Right cardiac atrium (tissue), 5 donors: Measurements from ENCODE around the gene SLCO1B1. TPM values are rescaled to one million over a fixed set of nuclear protein-coding genes. Genes with fewer than 3 reads are reported as not detected.
"Not testable (repeated sequence)": the region's sequence is repeated elsewhere in the genome, so short reads cannot be mapped to it uniquely, and the experiment has no call there.

Experiments
- ATAC-seq, 2 donors: fragments of 200-7000 bp; cut with Tn5 transposase; one replicate each; pipeline versions ENCODE4 v1.8.0 to v1.9.1; 2020; ENCODE audit warnings: moderate library complexity in 2 of 2, mild to moderate bottlenecking in 1 of 2
- DNase-seq, 3 donors: peaks; one replicate each; pipeline ENCODE4 v3.0.0-alpha.2; 2020
- H3K27ac ChIP-seq: one replicate; pipeline ENCODE4 v1.5.1; 2013; ENCODE audit warnings: mild to moderate bottlenecking, low read length, control low read depth, moderate library complexity
- H3K27me3 ChIP-seq: one replicate; pipeline ENCODE4 v1.6.1; 2013; ENCODE audit not compliant: control insufficient read depth, insufficient read depth
- H3K4me1 ChIP-seq: one replicate; pipeline ENCODE4 v1.6.1; 2013; ENCODE audit warnings: low read length; ENCODE audit not compliant: control insufficient read depth, insufficient read depth
- H3K4me3 ChIP-seq: one replicate; pipeline ENCODE4 v1.5.1; 2013; ENCODE audit warnings: low read length, control low read depth
- H3K9me3 ChIP-seq: one replicate; pipeline ENCODE4 v1.6.1; 2013; ENCODE audit warnings: low read length; ENCODE audit not compliant: control insufficient read depth
- WGBS: extraction: QIAGEN DNeasy Blood & Tissue Kit; methylation state at CpG from one replicate; pipeline ENCODE4 v1.1.7; 2013; 5-methylcytosine and 5-hydroxymethylcytosine counted together
- intact Hi-C, 4 donors: fragments of 100-400 bp; cut with DNase I; formaldehyde crosslinking; loops; one replicate each; pipeline versions ENCODE4 v1.11.0 to v1.14.0; 2022 to 2023
- polyA plus RNA-seq: library from polyadenylated mRNA; stranded (reverse); fragments of 200-250 nt; gene quantifications from one replicate; pipeline ENCODE4 v1.2.3, GENCODE V29; 2013
- total RNA-seq, 4 donors: library from RNA; stranded (reverse); fragmentation: NEBNext Ultra II Directional; extraction: Animal tissue kit (Norgen Biotek cat#: 25700); gene quantifications; one replicate each; pipeline ENCODE4 v1.2.1, GENCODE V29; 2021
- donor health status: healthy with polysubstance abuse.
- donor health status: DM: no; HTN: yes; CAD: no.
- donor health status: DM: no; HTN: no; CAD: no.
- donor health status: DM: no; HTN: yes; CAD: no; lungs with severe emphysema.
- donor health status: DM: yes; HTN: yes; CAD: no.

The SLCO1B1 gene
- total and polyA plus RNA-seq, 5 donors = not detected

DNA sequence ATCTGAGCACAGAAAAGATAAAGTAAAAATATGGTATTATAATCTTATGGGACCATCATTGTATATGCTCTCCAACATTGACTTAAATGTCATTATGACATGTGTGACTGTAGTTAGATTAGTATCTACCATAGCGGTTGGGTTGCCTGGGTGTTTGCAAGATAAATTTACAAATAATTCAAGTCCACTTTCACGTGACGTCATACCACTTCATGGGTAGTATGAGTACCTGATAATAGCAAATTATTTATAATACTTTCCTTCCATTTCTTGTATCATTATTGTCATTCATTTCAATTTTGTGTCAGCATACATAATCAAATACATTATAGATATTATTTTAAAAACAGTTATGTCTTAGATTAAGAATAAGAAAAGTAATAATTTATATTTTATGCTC, 20.2 kb downstream of the SLCO1B1 start:
- H3K27me3 ChIP-seq = no peaks in the 10 kb centered on the region
- ATAC-seq (no peak), DNase-seq (no peak)
- 90% methylated on average over 3 of the region's 3 CpGs for WGBS
- H3K27ac ChIP-seq = no peak overlapping the region
- no peak overlapping the region for H3K4me3 ChIP-seq
- no peaks in the 10 kb centered on the region for H3K9me3 ChIP-seq
- intact Hi-C loops = no loop called here
- H3K4me1 ChIP-seq = no peaks in the 10 kb centered on the region

DNA sequence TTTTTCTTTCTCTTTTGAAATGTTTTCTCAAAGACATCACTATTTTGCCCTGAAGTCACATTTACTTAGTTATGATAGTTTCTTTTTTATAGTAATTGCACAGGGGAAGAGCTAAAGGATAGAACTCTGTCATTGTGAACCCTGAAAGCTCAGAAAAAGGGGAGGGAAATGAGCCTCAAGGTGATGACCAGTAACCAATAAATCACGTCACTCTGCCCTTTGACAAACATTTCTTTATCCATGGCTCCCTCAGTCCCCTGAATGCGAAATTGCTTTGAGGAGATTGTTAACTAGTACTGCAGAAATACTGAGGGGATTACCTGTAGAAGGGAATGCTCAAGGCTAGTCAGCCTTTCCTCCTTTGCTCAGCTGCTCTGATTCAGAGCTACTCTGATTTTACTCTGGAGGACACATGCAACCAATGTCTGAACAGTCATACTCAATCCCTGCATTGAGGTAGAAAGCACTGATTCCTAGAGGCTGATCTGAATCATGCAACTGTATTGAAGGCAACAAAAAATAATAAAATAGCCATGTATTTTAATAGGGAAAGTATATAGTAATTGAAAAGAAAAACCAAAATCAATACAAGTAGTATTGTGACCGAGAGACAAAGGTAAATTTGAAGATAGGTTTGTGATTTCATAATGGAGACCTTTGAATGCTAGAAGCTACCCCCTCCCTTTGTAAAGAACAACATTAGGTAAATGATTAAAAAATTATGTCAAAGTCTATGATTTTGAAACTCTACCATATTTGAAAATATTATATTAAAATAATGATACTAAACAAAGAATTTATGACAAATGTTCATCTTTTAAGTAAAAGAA, 24.7 kb downstream of the SLCO1B1 start:
- no peaks in the 10 kb centered on the region for H3K9me3 ChIP-seq
- H3K4me1 ChIP-seq = no peaks in the 10 kb centered on the region
- ATAC-seq (no peak), DNase-seq (no peak)
- intact Hi-C loops = no loop called here
- no peaks in the 10 kb centered on the region for H3K27me3 ChIP-seq
- H3K4me3 ChIP-seq = no peak overlapping the region
- 72% methylated on average over 3 of the region's 3 CpGs for WGBS
- H3K27ac ChIP-seq = no peak overlapping the region

DNA sequence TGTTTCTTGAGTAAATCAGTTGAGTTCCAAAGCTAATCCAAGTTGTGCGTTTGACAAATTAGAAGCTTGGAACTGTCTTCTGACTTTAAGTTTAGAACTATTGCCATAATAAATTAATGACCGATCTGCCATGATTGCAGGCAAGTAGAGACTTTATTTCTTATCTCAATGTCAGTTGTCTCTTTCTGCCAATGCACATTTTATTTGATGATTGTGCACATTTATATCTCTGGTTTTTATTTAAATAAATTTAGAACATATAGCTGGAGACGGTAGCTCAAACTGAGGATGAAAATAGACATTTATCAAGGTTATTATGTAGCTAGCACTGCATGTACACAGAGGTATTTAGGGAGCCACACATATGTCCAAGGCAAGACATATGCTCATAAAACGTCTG, 34.1 kb downstream of the SLCO1B1 start:
- Histone ChIP-seq H3K4me1 (no peaks in the 10 kb centered on the region), H3K27ac (no peak overlapping the region), H3K9me3 (no peaks in the 10 kb centered on the region), H3K4me3 (no peak overlapping the region), H3K27me3 (no peaks in the 10 kb centered on the region)
- ATAC-seq (no peak), DNase-seq (no peak)
- 65% methylated on average over 4 of the region's 4 CpGs for WGBS
- intact Hi-C loops = no loop called here

DNA sequence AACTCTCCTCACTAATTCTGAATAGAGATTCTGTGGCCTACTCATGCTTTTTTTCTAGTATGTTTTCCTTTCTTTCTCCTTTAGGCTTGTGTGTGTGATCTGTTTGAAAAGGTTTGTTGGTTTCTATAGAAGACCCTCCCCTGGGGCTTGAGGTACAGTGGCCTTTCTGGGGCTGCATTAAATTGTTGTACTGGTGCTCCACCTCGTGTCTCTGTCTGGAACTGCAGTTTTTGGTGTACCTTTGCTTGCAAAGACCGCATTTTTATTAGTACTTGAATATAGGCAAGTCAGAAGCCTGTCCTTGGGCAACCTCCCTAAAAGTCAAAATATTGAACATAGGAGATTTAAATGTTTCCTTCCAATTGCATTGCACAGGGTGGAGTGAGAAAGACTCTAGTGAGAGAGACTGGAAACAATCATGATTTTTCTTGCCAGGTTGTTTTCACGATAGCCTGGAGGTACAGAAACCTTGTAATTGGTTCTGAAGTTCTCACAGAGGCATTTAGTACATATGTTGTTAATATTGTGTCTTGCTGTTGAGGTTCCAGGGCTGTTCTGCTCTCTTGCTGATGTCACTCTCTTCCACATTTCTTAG, 39.0 kb downstream of the SLCO1B1 start:
- Histone ChIP-seq H3K4me1 (no peaks in the 10 kb centered on the region), H3K27ac (no peak overlapping the region), H3K27me3 (no peaks in the 10 kb centered on the region), H3K9me3 (no peaks in the 10 kb centered on the region), H3K4me3 (no peak overlapping the region)
- intact Hi-C loops = no loop called here
- ATAC-seq = no peak
- 36% methylated on average over 3 of the region's 3 CpGs for WGBS
- DNase-seq = peak in 1 of 3 donors; percentile 42

DNA sequence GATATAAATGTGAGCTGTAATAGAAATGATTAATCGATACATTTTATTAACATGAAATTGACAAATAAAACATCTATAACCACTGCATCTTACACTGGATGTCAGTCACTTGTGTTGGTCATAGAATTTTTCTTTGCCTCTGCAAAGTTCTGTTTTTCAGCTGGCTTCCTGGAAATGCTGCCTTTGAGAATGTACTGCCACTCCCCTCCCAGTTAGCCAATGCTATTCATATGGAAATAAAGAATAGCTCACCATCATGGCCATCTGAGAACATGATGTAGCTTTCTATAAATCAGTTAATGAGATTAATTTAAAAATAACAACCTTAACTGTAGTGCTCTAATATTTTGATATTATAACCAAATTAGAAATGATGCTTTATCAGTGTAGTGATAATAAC, 41.1 kb downstream of the SLCO1B1 start:
- Histone ChIP-seq H3K9me3 (no peaks in the 10 kb centered on the region), H3K4me3 (no peak overlapping the region), H3K4me1 (no peaks in the 10 kb centered on the region), H3K27me3 (no peaks in the 10 kb centered on the region), H3K27ac (no peak overlapping the region)
- no peak for DNase-seq
- 92% methylated on average over 1 of the region's 1 CpG for WGBS
- no peak for ATAC-seq
- intact Hi-C loops = no loop called here

DNA sequence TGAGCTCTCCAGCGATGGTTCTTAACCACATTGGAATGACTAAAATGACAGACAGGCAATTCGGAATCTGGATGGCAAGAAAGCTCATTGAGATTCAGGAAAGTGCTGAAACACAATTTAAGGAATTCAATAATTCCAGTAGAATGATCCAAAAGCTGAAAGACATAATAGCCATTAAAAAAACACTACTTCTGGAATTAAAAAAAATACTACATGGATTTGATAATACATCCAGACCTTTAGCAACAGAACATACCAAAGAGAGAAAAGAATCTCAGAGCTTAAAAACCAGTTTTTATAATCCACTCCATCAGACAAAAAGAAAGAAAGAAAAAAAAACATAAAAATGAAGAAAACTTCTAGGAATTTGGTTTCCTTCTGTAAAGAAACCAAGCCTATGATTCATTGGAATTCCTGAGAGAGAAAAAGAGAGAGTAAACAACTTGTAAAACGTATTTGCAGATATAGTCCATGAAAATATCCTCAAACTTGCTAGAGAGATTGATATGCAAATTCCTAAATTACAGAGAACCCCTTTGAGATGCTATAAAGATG, 52.8 kb downstream of the SLCO1B1 start:
- WGBS = 57% methylated on average over 3 of the region's 3 CpGs
- Histone ChIP-seq H3K4me3 (no peak overlapping the region), H3K9me3 (no peaks in the 10 kb centered on the region), H3K27ac (no peak overlapping the region), H3K4me1 (no peaks in the 10 kb centered on the region), H3K27me3 (no peaks in the 10 kb centered on the region)
- intact Hi-C loops = no loop called here
- ATAC-seq = no peak
- no peak for DNase-seq

DNA sequence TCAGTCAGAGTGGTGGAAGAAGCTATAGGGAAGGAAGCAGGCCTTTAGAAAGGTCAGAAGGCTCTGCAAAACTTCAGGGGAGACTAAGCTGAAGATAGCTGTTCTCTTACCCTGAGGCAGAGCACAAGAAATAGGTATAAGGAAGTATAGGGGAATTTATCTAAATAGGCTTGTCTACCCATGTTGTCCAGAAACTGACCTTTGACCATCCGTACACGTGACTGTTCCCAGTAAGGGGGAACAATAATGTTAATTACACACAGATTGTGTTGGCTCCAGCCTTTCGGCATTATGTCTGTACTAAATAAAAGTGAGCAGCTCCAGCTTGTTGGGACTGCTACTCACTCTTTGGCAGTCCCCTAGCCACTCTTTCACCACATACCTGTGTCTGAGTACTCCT, 59.0 kb downstream of the SLCO1B1 start:
- Histone ChIP-seq H3K4me3 (no peak overlapping the region), H3K4me1 (no peaks in the 10 kb centered on the region), H3K9me3 (no peaks in the 10 kb centered on the region), H3K27me3 (no peaks in the 10 kb centered on the region), H3K27ac (no peak overlapping the region)
- 79% methylated on average over 3 of the region's 3 CpGs for WGBS
- ATAC-seq = no peak
- no peak for DNase-seq
- intact Hi-C loops = no loop called here

DNA sequence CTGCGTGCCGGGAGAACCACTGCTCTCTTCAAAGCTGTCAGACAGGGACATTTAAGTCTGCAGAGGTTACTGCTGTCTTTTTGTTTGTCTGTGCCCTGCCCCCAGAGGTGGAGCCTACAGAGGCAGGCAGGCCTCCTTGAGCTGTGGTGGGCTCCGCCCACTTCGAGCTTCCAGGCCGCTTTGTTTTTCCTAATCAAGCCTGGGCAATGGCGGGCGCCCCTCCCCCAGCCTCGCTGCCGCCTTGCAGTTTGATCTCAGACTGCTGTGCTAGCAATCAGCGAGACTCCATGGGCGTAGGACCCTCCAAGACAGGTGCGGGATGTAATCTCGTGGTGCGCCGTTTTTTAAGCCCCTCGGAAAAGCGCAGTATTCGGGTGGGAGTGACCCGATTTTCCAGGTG, 83.4 kb downstream of the SLCO1B1 start:
- WGBS = 89% methylated on average over 19 of the region's 19 CpGs
- H3K4me1 ChIP-seq, H3K9me3 ChIP-seq, intact Hi-C loops, H3K4me3 ChIP-seq, DNase-seq, H3K27me3 ChIP-seq, H3K27ac ChIP-seq, ATAC-seq: not testable (repeated sequence)

DNA sequence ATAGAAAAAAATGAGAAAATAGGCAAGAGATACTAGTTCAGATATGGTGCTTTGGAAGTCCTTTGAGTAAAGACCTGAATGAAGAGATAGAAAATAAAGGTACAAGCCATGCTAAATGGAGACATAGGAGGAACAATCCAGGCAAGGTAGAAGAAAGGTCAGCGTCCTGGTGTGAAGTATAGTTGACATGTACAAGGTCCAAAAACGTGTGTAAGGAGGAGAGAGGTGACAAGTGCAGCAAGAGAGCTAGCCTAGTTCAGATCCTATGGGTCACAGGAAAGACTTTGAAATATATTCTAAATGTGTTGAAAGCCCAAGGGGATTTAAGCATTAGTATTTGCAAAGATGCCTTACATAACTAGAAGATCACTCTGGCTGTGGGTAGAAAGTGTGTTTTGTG, 88.2 kb downstream of the SLCO1B1 start:
- no peak overlapping the region for H3K27ac ChIP-seq
- H3K9me3 ChIP-seq = no peaks in the 10 kb centered on the region
- H3K27me3 ChIP-seq = no peaks in the 10 kb centered on the region
- DNase-seq (no peak), ATAC-seq (no peak)
- intact Hi-C loops = no loop called here
- 39% methylated on average over 2 of the region's 2 CpGs for WGBS
- H3K4me3 ChIP-seq = no peak overlapping the region
- H3K4me1 ChIP-seq = no peaks in the 10 kb centered on the region

DNA sequence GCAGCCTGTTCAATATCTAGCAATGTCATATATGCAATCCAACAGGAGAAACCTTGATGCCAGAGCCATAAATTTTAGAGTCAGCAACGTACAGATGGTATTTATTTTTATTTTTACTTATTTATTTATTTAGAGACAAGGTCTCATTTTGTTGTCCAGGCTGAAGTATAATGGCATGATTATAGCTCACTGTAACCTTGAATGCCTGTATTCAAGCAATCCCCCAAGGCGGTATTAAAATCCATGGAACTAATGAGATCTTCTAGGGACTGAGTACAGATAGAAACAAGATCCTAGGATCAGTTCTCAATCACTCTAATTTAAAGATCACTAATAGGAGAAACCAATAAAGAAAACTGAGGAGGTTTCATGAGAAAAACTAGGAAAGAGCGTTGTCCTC, 89.3 kb downstream of the SLCO1B1 start:
- WGBS = 73% methylated on average over 3 of the region's 3 CpGs
- H3K9me3 ChIP-seq = no peaks in the 10 kb centered on the region
- no peak overlapping the region for H3K4me3 ChIP-seq
- H3K27ac ChIP-seq = no peak overlapping the region
- H3K27me3 ChIP-seq = no peaks in the 10 kb centered on the region
- no peak for ATAC-seq
- no peaks in the 10 kb centered on the region for H3K4me1 ChIP-seq
- no peak for DNase-seq
- intact Hi-C loops = no loop called here

DNA sequence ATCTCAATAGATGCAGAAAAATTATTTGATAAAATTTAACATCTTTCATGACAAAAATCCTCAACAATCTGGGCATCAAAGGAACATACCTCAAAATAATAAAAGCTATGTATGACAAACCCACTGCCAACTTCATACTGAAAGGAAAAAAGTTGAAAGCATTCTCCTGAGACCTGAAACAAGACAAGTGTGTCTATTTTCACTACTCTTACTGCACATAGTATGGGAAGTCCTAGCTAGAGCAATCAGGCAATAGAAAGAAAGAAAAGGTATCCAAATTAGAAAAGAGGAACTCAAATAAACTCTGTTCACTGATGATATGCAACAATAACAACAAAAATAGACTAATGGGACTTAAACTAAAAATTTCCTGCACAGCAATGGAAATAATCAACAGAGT, 90.1 kb downstream of the SLCO1B1 start:
- H3K27ac ChIP-seq = no peak overlapping the region
- DNase-seq (no peak), ATAC-seq (no peak)
- no peaks in the 10 kb centered on the region for H3K27me3 ChIP-seq
- intact Hi-C loops = no loop called here
- H3K4me3 ChIP-seq = no peak overlapping the region
- H3K9me3 ChIP-seq = no peaks in the 10 kb centered on the region
- no peaks in the 10 kb centered on the region for H3K4me1 ChIP-seq
